Activated CD8-positive, alpha-beta T cell treated with anti-CD3 and anti-CD28 coated beads for 36 hours (primary cell): ENCODE measurements around the gene POLR3GL. TPM values are rescaled to one million over a fixed set of nuclear protein-coding genes. Genes with fewer than 3 reads are reported as not detected.

Experiments
- ATAC-seq: fragments of 200-7000 bp; cut with Tn5 transposase; one replicate; pipeline ENCODE4 v1.10.0; 2021; ENCODE audit warnings: mild to moderate bottlenecking, moderate library complexity
- CTCF ChIA-PET: fragments of 350-600 bp; sonication (Branson Sonifier 250); formaldehyde crosslinking; loops from one replicate; lab custom pipeline; 2021; ENCODE audit warnings: antibody characterized with exemption; lab: Charles Lee
- POLR2A ChIA-PET: fragments of 350-600 bp; sonication (Branson Sonifier 250); formaldehyde crosslinking; loops from one replicate; lab custom pipeline; 2021; ENCODE audit warnings: antibody characterized with exemption; lab: Charles Lee
- DNase-seq: peaks from one replicate; pipeline ENCODE4 v3.0.0-alpha.2; 2020
- H3K27ac Mint-ChIP-seq: one replicate; pipeline ENCODE4 v1.8.0; 2021; ENCODE audit warnings: mild to moderate bottlenecking, mixed read lengths
- H3K27me3 Mint-ChIP-seq: one replicate; pipeline ENCODE4 v1.8.0; 2021; ENCODE audit warnings: mixed read lengths
- H3K36me3 Mint-ChIP-seq: one replicate; pipeline ENCODE4 v1.8.0; 2021; ENCODE audit warnings: low read depth, mixed read lengths
- H3K4me1 Mint-ChIP-seq: one replicate; pipeline ENCODE4 v1.8.0; 2021; ENCODE audit warnings: low read depth, mixed read lengths
- H3K4me3 Mint-ChIP-seq: one replicate; pipeline ENCODE4 v1.8.0; 2021; ENCODE audit warnings: mild to moderate bottlenecking, moderate library complexity, mixed read lengths
- H3K9me3 Mint-ChIP-seq: one replicate; pipeline ENCODE4 v1.8.0; 2021; ENCODE audit warnings: mixed read lengths
- intact Hi-C: fragments of 100-400 bp; cut with micrococcal nuclease; formaldehyde crosslinking; loops from one replicate; pipeline ENCODE4 v1.10.0; 2022
- total RNA-seq, 2 experiments: library from RNA; stranded (reverse); gene quantifications; one replicate each; pipeline ENCODE4 v1.2.3, GENCODE V29; 2021
- TF ChIP-seq, protein P1 (sequence below): fragments of 200-600 bp; IDR thresholded peaks from one replicate; pipeline ENCODE4 v1.8.0; 2022; ENCODE audit warnings: antibody characterized with exemption, mild to moderate bottlenecking

Gene POLR3GL
- total RNA-seq, 2 experiments from 2014 or later = 22.3 to 23.3 TPM

DNA sequence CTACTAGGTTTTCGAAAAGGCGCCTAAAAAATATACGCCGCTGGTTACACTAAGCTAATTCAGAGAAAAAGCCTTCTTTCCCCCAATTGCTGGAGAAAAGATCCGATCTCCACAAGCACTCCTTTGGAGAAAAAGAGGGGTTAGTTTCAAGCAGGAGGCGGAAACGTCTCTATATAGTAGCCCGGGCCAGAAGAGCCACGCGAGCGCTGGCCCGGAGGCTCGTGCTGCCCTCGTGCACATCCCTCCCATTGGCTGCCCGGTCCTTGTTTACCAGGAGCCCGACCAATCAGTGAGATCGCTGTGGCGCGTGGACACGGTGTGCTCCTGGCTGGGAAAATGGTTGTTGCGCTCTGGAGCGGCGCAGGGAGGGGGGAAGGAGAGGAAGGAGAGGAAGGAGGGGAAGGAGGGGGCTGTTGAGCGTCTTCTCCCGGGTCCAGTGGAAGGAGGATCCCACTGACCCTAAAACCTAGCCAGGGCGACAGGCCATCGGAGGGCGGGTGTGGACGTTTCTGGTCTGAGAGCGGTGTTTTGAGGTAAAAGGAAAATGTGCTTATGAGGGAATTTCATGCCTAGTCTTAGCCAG, 32.0 kb downstream of the POLR3GL start, which contains the start of gene TXNIP:
Gene TXNIP, minus strand, starts transcription at position 147 of the 583 bp plus-strand sequence. CDS start 313 bp downstream, outside the sequence.
- peak within 1 kb of the TSS; percentile 100 for H3K27ac Mint-ChIP-seq
- ATAC-seq (peak; percentile 79), DNase-seq (peak; percentile 98)
- H3K9me3 Mint-ChIP-seq = no peaks in the 10 kb centered on the region
- peak within 1 kb of the TSS; percentile 98 for H3K4me3 Mint-ChIP-seq
- CTCF ChIA-PET = interaction anchor here (0.6 to 13.6 kb wide), 7 partner anchors 9 to 48 kb away, joined by 3 to 147 read pairs (median 3); no protein-coding TSS in a partner anchor
- intact Hi-C loops = loop anchor here (2.0 kb wide), 1 partner anchor 32 kb away; the partner anchor contains the start of genes ANKRD34A and POLR3GL
- H3K4me1 Mint-ChIP-seq = peaks cover 61% of the 10 kb centered on the region
- POLR2A ChIA-PET = interaction anchor here (1.0 to 13.3 kb wide), 18 partner anchors 10 to 138 kb away, joined by 3 to 446 read pairs (median 8); partner anchors contain the start of genes ANKRD34A, LIX1L, PEX11B and PIAS3
- H3K36me3 Mint-ChIP-seq = peaks cover 47% of the 10 kb centered on the region
- TF ChIP-seq, protein P1, sequence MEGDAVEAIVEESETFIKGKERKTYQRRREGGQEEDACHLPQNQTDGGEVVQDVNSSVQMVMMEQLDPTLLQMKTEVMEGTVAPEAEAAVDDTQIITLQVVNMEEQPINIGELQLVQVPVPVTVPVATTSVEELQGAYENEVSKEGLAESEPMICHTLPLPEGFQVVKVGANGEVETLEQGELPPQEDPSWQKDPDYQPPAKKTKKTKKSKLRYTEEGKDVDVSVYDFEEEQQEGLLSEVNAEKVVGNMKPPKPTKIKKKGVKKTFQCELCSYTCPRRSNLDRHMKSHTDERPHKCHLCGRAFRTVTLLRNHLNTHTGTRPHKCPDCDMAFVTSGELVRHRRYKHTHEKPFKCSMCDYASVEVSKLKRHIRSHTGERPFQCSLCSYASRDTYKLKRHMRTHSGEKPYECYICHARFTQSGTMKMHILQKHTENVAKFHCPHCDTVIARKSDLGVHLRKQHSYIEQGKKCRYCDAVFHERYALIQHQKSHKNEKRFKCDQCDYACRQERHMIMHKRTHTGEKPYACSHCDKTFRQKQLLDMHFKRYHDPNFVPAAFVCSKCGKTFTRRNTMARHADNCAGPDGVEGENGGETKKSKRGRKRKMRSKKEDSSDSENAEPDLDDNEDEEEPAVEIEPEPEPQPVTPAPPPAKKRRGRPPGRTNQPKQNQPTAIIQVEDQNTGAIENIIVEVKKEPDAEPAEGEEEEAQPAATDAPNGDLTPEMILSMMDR = no peak
- H3K27me3 Mint-ChIP-seq = no peaks in the 10 kb centered on the region

DNA sequence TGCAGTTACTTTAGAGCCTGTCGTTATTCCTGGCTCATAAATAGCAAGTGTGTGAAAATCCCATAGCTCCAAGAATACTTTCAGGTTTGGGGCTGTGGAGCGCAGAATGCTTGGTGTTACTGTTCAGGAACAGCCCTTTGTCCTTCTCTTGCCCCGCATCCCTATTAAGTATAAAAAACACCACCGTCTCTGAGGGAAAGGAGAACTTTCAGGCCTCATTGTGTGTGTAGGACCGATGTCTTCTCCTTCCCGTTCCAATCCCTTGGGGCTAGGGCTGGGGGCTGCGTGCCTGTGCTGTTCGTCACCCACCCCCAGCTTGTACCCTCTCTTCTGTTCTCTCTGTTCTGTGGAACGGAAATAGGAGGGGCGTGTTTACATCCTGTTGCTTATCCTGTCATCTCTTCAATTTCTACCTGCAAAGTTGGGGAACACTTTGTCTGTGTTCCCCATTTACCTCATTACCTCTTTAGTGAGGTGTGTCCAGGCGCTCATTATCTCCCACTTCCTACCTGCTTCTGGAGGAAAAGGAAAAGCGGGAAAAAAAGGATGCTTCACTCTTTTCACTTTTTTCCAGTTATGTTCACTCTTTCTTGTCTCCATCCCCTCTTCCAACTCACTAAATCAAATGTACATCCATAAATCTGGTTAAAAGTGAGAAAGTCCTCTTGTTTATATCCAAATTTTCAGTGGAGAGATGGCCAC, 32.7 kb downstream of the POLR3GL start:
- Mint-ChIP-seq H3K4me3 (peak overlapping the region; percentile 98), H3K4me1 (peaks cover 61% of the 10 kb centered on the region), H3K36me3 (peaks cover 41% of the 10 kb centered on the region), H3K27ac (peak overlapping the region; percentile 100), H3K27me3 (no peaks in the 10 kb centered on the region), H3K9me3 (no peaks in the 10 kb centered on the region)
- ChIA-PET POLR2A (interaction anchor here (1.0 to 13.3 kb wide), 14 partner anchors 9 to 138 kb away, joined by 3 to 446 read pairs (median 12); partner anchors contain the start of genes ANKRD34A, LIX1L, PEX11B and PIAS3), CTCF (interaction anchor here (1.1 to 13.6 kb wide), 6 partner anchors 9 to 39 kb away, joined by 3 to 147 read pairs (median 9); no protein-coding TSS in a partner anchor)
- intact Hi-C loops = loop anchor here (2.0 kb wide), 1 partner anchor 32 kb away; the partner anchor contains the start of genes ANKRD34A and POLR3GL
- ATAC-seq (peak; percentile 60), DNase-seq (peak; percentile 75)
- TF ChIP-seq, protein P1 = no peak

- peak overlapping the region; percentile 98 for H3K4me3 Mint-ChIP-seq
- intact Hi-C loops = loop anchor here (2.0 kb wide), 1 partner anchor 33 kb away; the partner anchor contains the start of genes ANKRD34A and POLR3GL
- POLR2A ChIA-PET = interaction anchor here (0.8 to 13.3 kb wide), 8 partner anchors 8 to 71 kb away, joined by 3 to 446 read pairs (median 17); partner anchors contain the start of genes ANKRD34A, LIX1L, POLR3GL and RBM8A
- DNase-seq = no peak
- no peak for ATAC-seq
- peaks cover 37% of the 10 kb centered on the region for H3K36me3 Mint-ChIP-seq
- CTCF ChIA-PET = interaction anchor here (1.1 to 13.6 kb wide), 3 partner anchors 9 to 19 kb away, joined by 5 to 147 read pairs (median 24); no protein-coding TSS in a partner anchor
- H3K4me1 Mint-ChIP-seq = peaks cover 56% of the 10 kb centered on the region
- TF ChIP-seq, protein P1 = no peak
- peak overlapping the region; percentile 100 for H3K27ac Mint-ChIP-seq
- no peaks in the 10 kb centered on the region for H3K27me3 Mint-ChIP-seq
- H3K9me3 Mint-ChIP-seq = no peaks in the 10 kb centered on the region
Observed at GRCh38 chr1:145997718-145998023, 33.2 kb downstream of the POLR3GL start.

DNA sequence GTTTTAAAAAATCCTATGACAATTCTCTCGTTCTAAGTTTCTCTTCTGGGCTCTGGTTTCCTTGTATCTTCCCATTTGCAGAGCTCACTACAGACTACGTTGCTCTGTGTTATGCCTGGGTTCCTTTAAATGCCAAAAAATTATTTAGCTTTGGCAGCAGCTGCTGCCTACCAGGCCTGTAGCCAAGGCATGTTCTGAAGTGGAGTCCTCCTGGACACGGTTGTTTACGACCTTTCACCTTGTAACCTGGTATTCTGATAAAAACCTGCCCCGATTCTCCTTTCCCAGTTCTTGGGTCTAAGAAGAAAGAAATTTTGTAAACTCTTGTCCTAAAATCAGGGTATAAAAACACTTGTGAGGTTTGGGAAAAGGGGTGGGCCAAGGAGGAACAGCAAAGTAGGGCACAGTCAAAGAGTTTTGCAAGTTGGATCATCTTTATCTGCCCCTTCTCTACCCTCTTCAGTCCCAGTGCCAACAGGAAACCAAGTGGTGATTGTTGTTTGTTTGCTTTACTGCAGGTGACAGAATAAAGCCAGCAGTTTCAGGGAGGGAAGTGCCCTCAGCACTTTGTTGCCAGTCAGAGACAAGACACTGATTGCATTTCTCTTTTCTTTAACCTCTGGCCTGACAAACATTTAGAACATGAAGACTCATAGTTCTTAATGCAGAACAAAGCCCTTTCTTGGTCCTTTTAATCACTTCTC, 35.0 kb downstream of the POLR3GL start:
- intact Hi-C loops = no loop called here
- Mint-ChIP-seq H3K27me3 (no peaks in the 10 kb centered on the region), H3K36me3 (peaks cover 19% of the 10 kb centered on the region), H3K4me1 (peaks cover 54% of the 10 kb centered on the region), H3K4me3 (peak overlapping the region; percentile 98), H3K27ac (peak overlapping the region; percentile 100), H3K9me3 (no peaks in the 10 kb centered on the region)
- ChIA-PET POLR2A (interaction anchor here (13.3 kb wide), 1 partner anchor 17 kb away, joined by 446 read pairs; no protein-coding TSS in a partner anchor), CTCF (interaction anchor here (0.7 to 1.0 kb wide), 2 partner anchors 19 to 154 kb away, joined by 3 read pairs; partner anchors contain the start of gene NUDT17)
- ATAC-seq = no peak
- no peak for DNase-seq
- TF ChIP-seq, protein P1 = no peak
